H9 (cell line): ENCODE data around the gene IRX4. TPM values are rescaled to one million over a fixed set of nuclear protein-coding genes. Genes with fewer than 3 reads are reported as not detected.

Experiments
- DNase-seq: peaks from one replicate; pipeline ENCODE4 v3.0.0-alpha.2; 2017
- H2AFZ ChIP-seq: one replicate; pipeline ENCODE4 v1.6.1; 2013; ENCODE audit warnings: mild to moderate bottlenecking, low read length, control low read depth, moderate library complexity
- H2AK5ac ChIP-seq: 2 replicates; pipeline ENCODE4 v1.6.1; 2013; ENCODE audit warnings: low read length, control low read depth, mixed read lengths; ENCODE audit not compliant: insufficient read length
- H2BK120ac ChIP-seq: one replicate; pipeline ENCODE4 v1.6.1; 2013; ENCODE audit warnings: low read depth, mild to moderate bottlenecking, low read length, control low read depth, inconsistent platforms; ENCODE audit not compliant: poor library complexity, severe bottlenecking
- H2BK12ac ChIP-seq: 2 replicates; pipeline ENCODE4 v1.6.1; 2013; ENCODE audit warnings: low read length, control low read depth, mixed read lengths, low read depth; ENCODE audit not compliant: insufficient read length
- H2BK15ac ChIP-seq: 2 replicates; pipeline ENCODE4 v1.6.1; 2013; ENCODE audit warnings: low read depth, low read length, control low read depth
- H2BK20ac ChIP-seq: one replicate; pipeline ENCODE4 v1.6.1; 2013; ENCODE audit warnings: low read depth, mild to moderate bottlenecking, low read length, control low read depth, inconsistent platforms; ENCODE audit not compliant: poor library complexity, severe bottlenecking
- H2BK5ac ChIP-seq: 2 replicates; pipeline ENCODE4 v1.6.1; 2013; ENCODE audit warnings: low read length, control low read depth, mixed read lengths; ENCODE audit not compliant: insufficient read length
- H3K14ac ChIP-seq: 2 replicates; pipeline ENCODE4 v1.6.1; 2013; ENCODE audit warnings: low read length, control low read depth; ENCODE audit not compliant: insufficient read depth
- H3K18ac ChIP-seq: 2 replicates; pipeline ENCODE4 v1.6.1; 2013; ENCODE audit warnings: low read depth, mild to moderate bottlenecking, mixed read lengths, low read length, control low read depth; ENCODE audit not compliant: insufficient read length
- H3K23ac ChIP-seq: 2 replicates; pipeline ENCODE4 v1.6.1; 2013; ENCODE audit warnings: low read length, control low read depth, mixed read lengths, low read depth; ENCODE audit not compliant: insufficient read length
- H3K23me2 ChIP-seq: 2 replicates; pipeline ENCODE4 v1.6.1; 2013; ENCODE audit warnings: low read depth, mild to moderate bottlenecking, mixed read lengths, low read length, control low read depth; ENCODE audit not compliant: insufficient read length, poor library complexity, severe bottlenecking
- H3K27ac ChIP-seq: 2 replicates; pipeline ENCODE4 v1.5.1; 2013; ENCODE audit warnings: low read length, control low read depth, mixed read lengths, low read depth; ENCODE audit not compliant: insufficient read length
- H3K27me3 ChIP-seq: 2 replicates; pipeline ENCODE4 v1.6.1; 2013; ENCODE audit warnings: low read length, control low read depth, inconsistent platforms; ENCODE audit not compliant: insufficient read depth
- H3K4ac ChIP-seq: 2 replicates; pipeline ENCODE4 v1.6.1; 2013; ENCODE audit warnings: low read depth, mild to moderate bottlenecking, control low read depth, inconsistent platforms, low read length, moderate library complexity
- H3K4me1 ChIP-seq: 2 replicates; pipeline ENCODE4 v1.6.1; 2013; ENCODE audit warnings: low read length, control low read depth, inconsistent platforms; ENCODE audit not compliant: insufficient read depth
- H3K4me2 ChIP-seq: 2 replicates; pipeline ENCODE4 v1.6.1; 2013; ENCODE audit warnings: low read length, control low read depth, mixed read lengths; ENCODE audit not compliant: insufficient read length, insufficient read depth
- H3K56ac ChIP-seq: 2 replicates; pipeline ENCODE4 v1.6.1; 2013; ENCODE audit warnings: low read depth, mild to moderate bottlenecking, mixed read lengths, low read length, control low read depth; ENCODE audit not compliant: insufficient read length
- H3K79me1 ChIP-seq: 2 replicates; pipeline ENCODE4 v1.6.1; 2013; ENCODE audit warnings: low read depth, mild to moderate bottlenecking, moderate library complexity, low read length, control low read depth, inconsistent platforms; ENCODE audit not compliant: insufficient read depth, poor library complexity, severe bottlenecking
- H3K79me2 ChIP-seq: 2 replicates; pipeline ENCODE4 v1.6.1; 2013; ENCODE audit warnings: low read length, control low read depth, inconsistent platforms; ENCODE audit not compliant: insufficient read depth
- H3K9ac ChIP-seq: 2 replicates; pipeline ENCODE4 v1.6.1; 2013; ENCODE audit warnings: low read length, control low read depth, mixed read lengths; ENCODE audit not compliant: insufficient read length; ENCODE audit errors: extremely low read depth
- H3K9me3 ChIP-seq: one replicate; pipeline ENCODE4 v1.6.1; 2013; ENCODE audit warnings: low read depth, low read length, inconsistent platforms; ENCODE audit not compliant: control insufficient read depth
- H3T11ph ChIP-seq: one replicate; pipeline ENCODE4 v1.6.1; 2013; ENCODE audit warnings: mild to moderate bottlenecking, low read length, control low read depth, inconsistent platforms
- H4K20me1 ChIP-seq: one replicate; pipeline ENCODE4 v1.6.1; 2013; ENCODE audit not compliant: control insufficient read depth, insufficient read length, insufficient read depth
- H4K5ac ChIP-seq: 2 replicates; pipeline ENCODE4 v1.6.1; 2013; ENCODE audit warnings: low read depth, mild to moderate bottlenecking, mixed read lengths, low read length, control low read depth; ENCODE audit not compliant: insufficient read length
- H4K8ac ChIP-seq: replicated peaks from 2 replicates; pipeline ENCODE4 v1.6.1; 2013; ENCODE audit warnings: low read length, control low read depth, mixed read lengths, low read depth; ENCODE audit not compliant: insufficient read length
- H4K91ac ChIP-seq: 2 replicates; pipeline ENCODE4 v1.6.1; 2013; ENCODE audit warnings: low read depth, mild to moderate bottlenecking, moderate library complexity, mixed read lengths, low read length, control low read depth; ENCODE audit not compliant: insufficient read length
- H3K27ac Mint-ChIP-seq, 3 experiments: 2 replicates in 2 of 3; 3 replicates in 1 of 3; pipeline ENCODE4 v1.8.0; 2020 to 2021; ENCODE audit warnings: mixed read lengths in 3 of 3, mild to moderate bottlenecking in 1 of 3, moderate library complexity in 1 of 3
- H3K27me3 Mint-ChIP-seq: 2 replicates; pipeline ENCODE4 v1.8.0; 2021; ENCODE audit warnings: low read depth, mild to moderate bottlenecking, moderate library complexity, mixed read lengths
- H3K36me3 Mint-ChIP-seq, 3 experiments: 2 replicates in 2 of 3; 3 replicates in 1 of 3; pipeline ENCODE4 v1.8.0; 2020 to 2021; ENCODE audit warnings: low read depth in 3 of 3, mixed read lengths in 3 of 3; ENCODE audit not compliant: insufficient read depth in 1 of 3
- H3K4me1 Mint-ChIP-seq, 2 experiments: 2 replicates each; pipeline ENCODE4 v1.8.0; 2020; ENCODE audit warnings: mixed read lengths in 2 of 2
- H3K4me3 Mint-ChIP-seq, 2 experiments: 2 replicates in 1 of 2; 3 replicates in 1 of 2; pipeline ENCODE4 v1.8.0; 2020 to 2021; ENCODE audit warnings: mild to moderate bottlenecking in 2 of 2, mixed read lengths in 2 of 2, moderate library complexity in 1 of 2
- H3K9me3 Mint-ChIP-seq, 2 experiments: 2 replicates in 1 of 2; 3 replicates in 1 of 2; pipeline ENCODE4 v1.8.0; 2020; ENCODE audit warnings: mild to moderate bottlenecking in 2 of 2, mixed read lengths in 2 of 2, moderate library complexity in 1 of 2
- WGBS: extraction: QIAGEN DNeasy Blood & Tissue Kit; methylation state at CpG from one replicate; pipeline ENCODE4 v1.1.7; 2013; ENCODE audit warnings: missing lambda C conversion rate, low lambda C conversion rate, mixed read lengths; ENCODE audit not compliant: insufficient read length; ENCODE audit errors: extremely low coverage; 5-methylcytosine and 5-hydroxymethylcytosine counted together
- total RNA-seq: library from RNA; stranded (reverse); gene quantifications from 2 replicates; pipeline ENCODE4 v1.2.1, GENCODE V29; 2021
- TF ChIP-seq, protein P1 (sequence below): fragments of 200-600 bp; sonication (generic); conservative IDR thresholded peaks from 3 replicates; pipeline ENCODE4 v1.8.0; 2021; ENCODE audit warnings: antibody characterized with exemption, mild to moderate bottlenecking

Gene IRX4
- total RNA-seq, 1 experiment from 2014 or later, result 3.2 TPM

DNA sequence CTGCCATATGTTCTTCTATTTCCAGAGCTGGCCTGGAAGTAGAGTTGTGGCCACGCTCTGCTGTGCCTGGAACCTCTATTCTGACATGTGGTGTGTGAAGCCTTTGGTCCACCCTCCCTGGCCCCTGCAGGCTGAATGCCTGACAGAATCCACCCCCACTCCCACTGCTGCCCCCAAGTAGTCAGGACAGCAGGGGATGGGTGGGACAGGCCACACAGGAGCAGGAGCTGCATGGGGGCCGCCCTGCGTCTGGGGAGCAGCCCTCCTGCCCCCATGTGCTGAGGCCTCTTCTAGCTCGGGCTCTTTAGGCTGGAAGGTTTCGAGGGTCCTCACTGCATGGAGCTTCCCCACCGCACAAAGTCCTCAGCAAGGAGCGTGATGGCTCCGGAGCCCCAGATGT is 32.6 kb upstream of the IRX4 start:
- no peaks in the 10 kb centered on the region; the same call in 1 of the 2 replicates for H3K4me1 ChIP-seq
- Mint-ChIP-seq H3K4me3 (no peak overlapping the region), H3K27me3 (no peaks in the 10 kb centered on the region; the same call in none of the 2 replicates), H3K36me3 (no peaks in the 10 kb centered on the region), H3K4me1 (no peaks in the 10 kb centered on the region), H3K27ac (no peak overlapping the region), H3K9me3 (no peaks in the 10 kb centered on the region; a peak in 2 of 5 replicates)
- no peak overlapping the region for H2AFZ ChIP-seq
- no peak overlapping the region for H3K23ac ChIP-seq
- H3K4ac ChIP-seq, result no peak overlapping the region
- H3K18ac ChIP-seq, result no peak overlapping the region
- H3K23me2 ChIP-seq, result no peaks in the 10 kb centered on the region
- no peak overlapping the region for H4K8ac ChIP-seq
- H3K79me1 ChIP-seq, result no peaks in the 10 kb centered on the region
- no peaks in the 10 kb centered on the region for H3K9me3 ChIP-seq
- H3T11ph ChIP-seq, result no peak overlapping the region
- H3K27ac ChIP-seq, result no peak overlapping the region
- no peak overlapping the region for H2AK5ac ChIP-seq
- WGBS, result no CpG with 5 or more reads among the region's 8 CpGs
- H3K79me2 ChIP-seq, result no peaks in the 10 kb centered on the region
- no peaks in the 10 kb centered on the region for H3K27me3 ChIP-seq
- no peak overlapping the region for H2BK15ac ChIP-seq
- no peak overlapping the region for H2BK120ac ChIP-seq
- H4K5ac ChIP-seq, result no peak overlapping the region
- no peak for DNase-seq
- TF ChIP-seq, protein P1, sequence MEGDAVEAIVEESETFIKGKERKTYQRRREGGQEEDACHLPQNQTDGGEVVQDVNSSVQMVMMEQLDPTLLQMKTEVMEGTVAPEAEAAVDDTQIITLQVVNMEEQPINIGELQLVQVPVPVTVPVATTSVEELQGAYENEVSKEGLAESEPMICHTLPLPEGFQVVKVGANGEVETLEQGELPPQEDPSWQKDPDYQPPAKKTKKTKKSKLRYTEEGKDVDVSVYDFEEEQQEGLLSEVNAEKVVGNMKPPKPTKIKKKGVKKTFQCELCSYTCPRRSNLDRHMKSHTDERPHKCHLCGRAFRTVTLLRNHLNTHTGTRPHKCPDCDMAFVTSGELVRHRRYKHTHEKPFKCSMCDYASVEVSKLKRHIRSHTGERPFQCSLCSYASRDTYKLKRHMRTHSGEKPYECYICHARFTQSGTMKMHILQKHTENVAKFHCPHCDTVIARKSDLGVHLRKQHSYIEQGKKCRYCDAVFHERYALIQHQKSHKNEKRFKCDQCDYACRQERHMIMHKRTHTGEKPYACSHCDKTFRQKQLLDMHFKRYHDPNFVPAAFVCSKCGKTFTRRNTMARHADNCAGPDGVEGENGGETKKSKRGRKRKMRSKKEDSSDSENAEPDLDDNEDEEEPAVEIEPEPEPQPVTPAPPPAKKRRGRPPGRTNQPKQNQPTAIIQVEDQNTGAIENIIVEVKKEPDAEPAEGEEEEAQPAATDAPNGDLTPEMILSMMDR, result no peak
- no peak overlapping the region for H3K9ac ChIP-seq
- H3K14ac ChIP-seq, result no peak overlapping the region
- no peak overlapping the region for H2BK20ac ChIP-seq
- no peak overlapping the region for H2BK5ac ChIP-seq
- no peaks in the 10 kb centered on the region for H4K20me1 ChIP-seq
- H3K4me2 ChIP-seq, result no peak overlapping the region
- no peak overlapping the region for H4K91ac ChIP-seq
- H2BK12ac ChIP-seq, result no peak overlapping the region
- H3K56ac ChIP-seq, result no peak overlapping the region
